GM19023 (cell line): ENCODE measurements around the gene TRABD2B.

Source experiments
- ATAC-seq: cut with Tn5 transposase; IDR thresholded peaks from one replicate; pipeline ENCODE4 v1.9.1; 2021; ENCODE audit warnings: mild to moderate bottlenecking, moderate library complexity; ENCODE audit not compliant: unreplicated experiment

Gene TRABD2B

DNA sequence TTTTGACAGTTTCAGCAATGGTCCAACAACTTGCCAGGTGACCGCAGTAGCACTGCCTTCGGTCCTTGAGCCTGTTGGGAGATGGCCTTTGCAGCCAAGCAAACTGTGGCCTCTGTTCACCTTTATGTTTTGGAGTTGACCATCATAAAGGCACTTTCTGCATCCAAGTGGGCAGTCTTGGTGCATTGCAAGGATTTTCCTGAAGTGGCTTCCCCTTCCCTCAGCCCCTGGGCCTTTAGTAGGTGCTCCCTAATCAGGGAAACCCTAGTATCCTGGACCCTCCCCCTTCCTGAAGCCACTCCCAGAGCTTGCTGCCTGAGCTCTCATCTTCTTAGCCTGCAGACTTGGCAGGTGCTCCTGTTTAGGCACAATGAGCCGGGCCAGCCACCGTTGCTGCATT, 140.2 kb downstream of the TRABD2B start:
- no peak for ATAC-seq

DNA sequence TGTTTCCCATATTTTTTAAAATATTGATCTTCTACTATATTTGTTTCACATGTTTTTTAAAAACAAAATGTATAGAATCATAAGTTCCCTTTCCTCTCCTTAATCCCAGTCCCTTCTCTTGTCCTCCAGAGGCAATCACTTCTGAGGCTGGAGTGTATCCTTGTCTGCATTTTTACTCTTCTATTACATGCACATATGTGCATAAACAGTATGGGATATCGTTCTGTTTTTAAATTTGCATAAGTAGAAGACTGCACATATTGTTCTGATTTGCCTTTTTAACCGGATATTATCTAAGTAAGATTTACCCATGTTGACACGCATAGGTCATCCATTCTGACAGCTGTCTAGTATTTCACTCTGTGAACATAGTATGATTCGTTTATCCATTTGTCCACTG, 142.0 kb downstream of the TRABD2B start:
- ATAC-seq = no peak

DNA sequence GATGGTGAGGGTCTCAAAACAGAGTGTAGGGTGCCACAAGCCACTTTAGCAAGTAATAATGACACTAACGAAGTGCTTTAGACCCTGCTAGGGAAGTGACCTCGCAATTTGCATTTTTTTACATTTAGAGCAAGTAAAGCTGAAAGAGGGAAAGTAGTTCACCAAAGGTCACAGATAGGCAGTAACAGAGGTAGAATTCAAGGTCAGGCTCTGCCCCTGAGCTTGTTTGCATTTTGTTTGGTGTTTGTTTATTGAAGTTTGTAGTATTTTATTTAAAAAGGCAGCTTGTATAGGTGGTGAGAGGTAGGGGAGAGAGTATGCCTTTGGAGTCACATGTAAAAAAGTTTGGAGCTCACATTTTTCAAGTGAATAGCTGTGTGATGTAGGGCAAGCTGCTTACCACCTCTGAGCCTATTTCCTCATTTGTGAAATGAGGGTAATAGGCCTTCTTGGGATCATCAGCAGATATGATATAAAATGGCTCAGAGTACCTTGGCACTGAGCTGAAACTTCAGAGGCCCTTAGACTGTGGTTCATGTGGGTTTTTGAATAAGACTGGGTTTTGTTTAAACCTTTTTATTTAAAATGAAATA, 142.5 kb downstream of the TRABD2B start:
- ATAC-seq = no peak

DNA sequence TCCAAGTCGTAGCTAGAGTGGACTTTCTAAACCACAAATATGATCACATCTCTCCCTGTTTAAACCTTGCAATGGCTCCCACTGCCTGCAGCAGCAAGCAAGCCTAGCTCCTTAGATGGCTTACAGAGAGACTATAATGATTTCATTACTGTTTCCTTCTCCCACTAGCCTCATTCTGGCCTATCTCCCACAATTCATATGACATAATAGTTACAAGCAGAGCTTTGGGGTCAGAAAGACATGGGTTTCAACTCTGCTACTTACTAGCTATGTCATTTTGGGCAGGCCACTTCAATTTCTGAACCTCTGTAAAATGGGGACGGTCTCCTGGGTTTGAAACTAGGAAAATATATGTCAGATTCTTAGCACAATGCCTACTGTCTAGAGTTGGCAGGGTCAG, 143.3 kb downstream of the TRABD2B start:
- no peak for ATAC-seq

DNA sequence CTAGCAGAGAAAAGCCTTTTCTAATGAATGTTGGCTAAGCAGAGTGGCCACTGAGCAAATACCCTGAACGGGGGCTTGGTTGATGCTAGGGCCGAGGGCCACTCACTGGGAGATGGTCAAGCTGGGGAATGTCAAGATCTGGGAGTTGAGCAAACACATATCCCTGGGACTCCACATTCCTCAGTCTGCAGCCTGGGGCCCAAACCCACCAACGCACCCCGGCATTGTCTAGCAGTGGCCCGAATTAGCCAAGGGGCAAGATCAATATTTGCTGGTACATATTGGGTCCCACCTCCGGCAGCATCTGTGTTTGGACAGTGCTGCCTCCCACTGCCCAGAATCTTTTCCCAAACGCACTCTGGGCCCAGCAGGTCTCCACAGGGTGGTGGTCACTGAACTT, 144.1 kb downstream of the TRABD2B start:
- ATAC-seq = no peak

DNA sequence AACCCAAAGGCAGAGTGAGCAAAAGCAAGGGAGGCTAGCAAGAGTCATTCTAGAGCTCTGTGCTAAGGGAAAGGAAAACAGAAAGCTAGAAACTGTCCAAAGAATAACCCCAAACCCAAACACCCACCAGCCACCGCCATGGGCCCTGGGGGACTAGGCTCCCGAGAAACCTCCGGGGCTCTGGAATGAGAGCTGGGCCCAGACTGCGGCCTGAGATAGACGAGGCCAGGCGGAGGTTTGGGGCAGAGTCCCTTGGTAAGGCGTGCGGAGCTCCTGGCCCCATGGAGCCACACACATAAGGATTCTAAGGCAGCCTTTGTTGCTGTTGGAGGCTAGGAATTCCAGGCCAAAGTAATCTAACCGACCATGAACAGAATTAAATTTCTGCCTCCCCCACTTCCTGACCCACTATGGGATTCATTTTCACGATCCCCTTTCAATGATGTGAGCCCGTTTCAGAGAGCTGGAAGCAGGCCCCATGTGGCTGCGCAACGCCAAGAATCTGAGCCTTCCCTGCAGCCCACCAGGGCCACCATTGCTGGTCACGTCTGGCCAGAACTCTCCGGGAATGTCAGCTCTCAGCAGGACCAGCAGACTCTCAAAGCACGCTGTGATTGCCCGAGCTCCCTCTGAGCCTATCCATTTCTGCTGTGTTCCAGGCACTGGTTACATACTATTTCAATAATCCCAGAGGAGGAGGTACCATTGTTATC, 145.0 kb downstream of the TRABD2B start:
- ATAC-seq = no peak

DNA sequence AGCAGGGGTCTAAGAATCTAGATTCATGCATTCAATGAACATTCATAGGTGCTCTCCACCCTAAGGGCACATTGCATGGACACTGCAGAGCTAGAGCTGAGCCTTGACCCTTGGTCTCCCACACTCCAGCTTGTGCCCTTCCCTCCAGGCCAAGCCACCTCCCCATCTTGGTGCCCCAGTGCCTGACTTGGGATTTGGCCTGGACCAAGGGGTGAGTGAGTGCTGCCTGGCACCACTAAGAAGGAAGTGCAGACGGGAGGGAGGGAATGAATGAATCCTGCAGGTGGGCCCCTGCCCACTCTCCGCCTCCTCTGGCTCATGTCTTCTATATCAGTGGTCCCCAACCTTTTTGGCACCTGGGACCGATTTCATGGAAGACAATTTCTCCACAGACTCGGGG, 146.7 kb downstream of the TRABD2B start:
- ATAC-seq = no peak

DNA sequence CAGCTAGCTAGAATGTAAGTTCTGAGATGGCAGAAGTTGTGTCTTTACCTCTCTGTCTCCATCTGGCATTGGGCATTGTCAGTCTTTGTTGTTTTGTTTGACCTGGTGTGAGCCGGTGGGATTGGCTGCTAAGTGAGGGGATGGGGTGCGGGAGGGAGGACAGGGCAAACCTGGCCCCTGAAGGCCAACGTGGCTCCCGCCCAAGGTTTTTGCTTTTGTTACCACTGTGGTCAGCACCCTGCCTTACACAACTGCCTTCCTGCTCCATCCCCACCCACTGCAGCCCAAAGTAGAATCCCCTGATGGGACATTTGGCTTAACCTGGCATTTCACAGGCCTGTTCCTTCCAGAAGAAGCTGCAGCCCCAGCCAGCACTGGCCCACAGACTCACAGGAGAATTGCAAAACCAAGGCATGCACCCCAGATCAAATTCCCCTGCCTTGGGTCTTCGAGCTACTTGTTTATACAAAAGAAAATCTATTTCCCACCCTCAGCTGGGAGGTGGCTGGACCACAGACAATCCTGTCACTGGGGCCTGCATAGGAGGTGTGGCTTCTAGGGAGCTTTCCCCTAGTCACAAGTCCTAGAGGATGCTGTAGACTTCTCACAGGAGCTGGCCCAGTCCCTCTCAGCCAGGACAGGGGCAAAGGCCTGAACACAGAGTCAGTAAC, 147.5 kb downstream of the TRABD2B start:
- no peak for ATAC-seq

DNA sequence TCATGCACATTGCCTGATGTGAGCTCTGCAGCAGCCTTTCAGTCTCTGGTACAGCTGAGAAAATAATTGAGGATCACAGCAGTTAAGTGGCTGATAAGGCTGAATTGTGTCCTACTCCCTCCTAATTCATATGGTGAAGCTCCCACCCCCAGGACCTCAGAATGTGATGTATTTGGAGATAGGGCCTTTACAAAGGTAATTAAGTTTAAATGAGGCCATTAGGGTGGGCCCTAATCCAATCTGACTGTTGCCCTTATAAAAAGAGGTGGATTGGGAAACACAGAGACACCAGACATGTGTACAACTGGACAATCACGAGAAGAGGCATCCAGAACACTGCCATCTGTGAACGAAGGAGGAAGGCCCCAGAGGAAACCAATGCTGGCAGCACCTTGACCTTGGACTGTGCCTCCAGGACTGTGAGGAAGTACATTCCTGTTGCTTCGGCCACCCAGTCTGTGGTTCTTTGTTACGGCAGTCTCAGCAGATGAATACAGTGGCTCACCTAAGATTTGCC, 148.1 kb downstream of the TRABD2B start:
- no peak for ATAC-seq

DNA sequence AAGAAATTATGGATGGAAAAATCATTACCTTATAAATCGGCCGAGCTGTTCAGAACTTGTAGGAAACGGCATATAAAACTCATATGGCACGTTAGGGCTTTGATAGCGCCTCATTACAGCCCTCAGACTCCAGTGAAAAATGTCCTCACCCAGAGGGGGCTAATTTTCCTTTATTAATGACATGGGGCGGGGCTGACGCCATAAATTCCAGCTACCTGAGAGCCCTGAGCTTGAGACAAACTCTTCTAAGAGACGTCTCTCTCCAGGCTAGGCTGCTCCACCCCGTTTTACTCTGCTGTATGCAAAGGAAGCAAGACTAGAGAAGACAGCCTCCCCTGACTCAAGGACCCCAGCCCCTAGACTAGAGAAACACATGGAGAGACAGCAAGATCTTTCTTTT, 149.4 kb downstream of the TRABD2B start:
- no peak for ATAC-seq

DNA sequence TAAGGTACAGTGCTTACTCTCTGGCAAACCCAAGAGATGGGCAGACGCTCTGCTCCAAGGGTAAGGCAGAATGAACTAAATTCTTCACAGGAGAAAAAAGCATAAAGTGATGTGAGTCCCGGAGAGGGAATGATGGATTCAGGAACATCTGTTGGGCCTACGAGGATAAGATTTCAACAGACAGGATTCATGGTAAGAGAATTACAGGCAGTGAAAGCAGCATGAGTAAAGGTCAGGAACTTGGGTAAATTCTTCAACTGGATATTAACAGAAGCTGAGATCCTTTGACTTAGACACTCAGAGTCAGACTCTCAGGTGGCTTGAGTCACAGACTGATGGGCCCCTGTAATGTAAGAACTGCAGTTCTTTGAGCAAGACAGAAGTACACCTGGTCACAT, 152.6 kb downstream of the TRABD2B start:
- ATAC-seq = no peak

DNA sequence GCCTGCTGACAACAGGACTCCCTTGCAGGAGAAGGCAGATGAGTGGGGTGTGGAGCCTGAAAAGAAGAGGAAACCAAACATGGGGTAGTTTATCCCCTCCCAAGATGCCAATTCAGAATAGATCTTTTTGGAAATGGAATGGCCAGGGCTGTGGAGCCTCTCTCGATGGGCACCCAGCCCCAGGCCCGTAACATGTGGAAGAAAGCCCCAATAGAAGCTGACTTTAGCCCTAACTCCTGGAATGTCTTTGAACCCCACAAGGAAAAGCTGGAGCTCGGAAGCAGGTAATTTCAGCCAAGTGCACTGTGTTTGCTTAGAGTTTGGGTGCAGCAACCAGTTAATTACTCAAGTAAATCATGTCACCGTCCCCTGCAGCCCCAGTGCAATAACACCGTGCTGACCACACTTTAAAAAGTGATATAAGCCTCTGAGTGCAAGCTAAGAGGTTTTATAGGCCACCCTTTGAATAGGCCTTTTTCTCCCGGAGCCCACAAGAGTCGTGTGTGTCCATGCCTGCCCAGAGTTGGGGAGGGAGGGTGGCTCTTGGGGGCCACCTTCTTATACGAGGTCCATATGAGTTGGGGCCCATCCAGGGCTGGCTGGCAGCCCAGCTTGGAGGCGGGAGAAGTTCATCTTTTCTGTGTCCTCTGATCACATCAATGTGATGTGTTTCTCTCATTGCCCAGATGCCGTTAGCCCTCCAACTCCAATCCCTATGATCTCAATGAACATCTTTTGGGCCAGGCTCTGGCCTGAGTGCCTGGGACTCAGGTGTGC, 153.2 kb downstream of the TRABD2B start:
- ATAC-seq = no peak

DNA sequence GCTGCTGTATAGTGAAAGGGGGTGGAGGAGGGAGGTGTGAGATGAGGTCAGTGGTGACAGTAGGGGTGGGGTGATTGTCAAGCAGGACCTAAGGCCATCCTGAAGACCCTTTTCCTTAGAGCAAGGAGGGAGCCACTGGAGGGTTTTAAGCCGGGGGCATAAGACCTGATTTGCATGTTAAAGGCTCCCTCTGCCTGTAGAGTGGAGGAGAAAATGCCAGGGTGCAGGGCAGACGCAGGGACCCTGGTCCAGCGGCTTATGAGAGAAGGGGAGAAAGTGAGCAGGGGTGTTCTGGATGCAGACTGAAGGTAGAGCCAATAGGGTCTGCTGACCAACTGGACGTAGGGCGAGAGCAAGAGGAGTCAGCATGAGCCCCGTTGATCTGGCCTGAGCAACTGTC, 154.1 kb downstream of the TRABD2B start:
- ATAC-seq = no peak

DNA sequence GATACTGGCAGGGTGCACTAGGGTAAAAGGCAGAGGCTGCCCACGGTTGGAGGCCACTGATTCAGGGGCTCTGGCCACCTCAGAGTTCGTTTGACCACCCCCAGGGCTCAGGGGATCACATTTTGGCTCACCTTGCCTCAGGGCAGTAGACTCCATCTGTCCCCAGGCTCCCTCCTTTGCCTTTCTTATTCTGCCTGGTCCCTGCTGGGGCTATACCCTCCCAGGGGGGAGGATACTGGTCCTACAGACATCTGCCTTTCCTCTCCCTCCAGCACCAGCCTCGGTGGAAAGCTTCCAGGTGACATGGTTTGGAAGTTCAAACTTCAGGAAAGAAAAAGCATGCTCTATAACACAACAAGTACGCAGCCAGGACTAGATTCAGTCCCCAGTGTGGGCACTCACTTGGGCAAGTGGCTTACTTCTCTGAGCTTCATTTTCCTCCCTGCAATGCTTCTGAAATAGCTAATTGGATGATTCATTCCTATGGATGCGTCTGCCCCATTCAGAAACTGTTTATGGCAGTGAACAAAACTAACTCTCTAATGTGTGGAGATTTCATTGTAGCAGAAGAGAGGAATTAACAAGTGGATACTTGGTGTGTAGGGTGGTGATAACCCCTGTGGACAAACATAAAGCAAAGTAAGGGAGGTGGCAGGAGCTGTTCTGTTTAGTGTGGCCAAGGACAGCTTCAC, 154.8 kb downstream of the TRABD2B start:
- no peak for ATAC-seq

DNA sequence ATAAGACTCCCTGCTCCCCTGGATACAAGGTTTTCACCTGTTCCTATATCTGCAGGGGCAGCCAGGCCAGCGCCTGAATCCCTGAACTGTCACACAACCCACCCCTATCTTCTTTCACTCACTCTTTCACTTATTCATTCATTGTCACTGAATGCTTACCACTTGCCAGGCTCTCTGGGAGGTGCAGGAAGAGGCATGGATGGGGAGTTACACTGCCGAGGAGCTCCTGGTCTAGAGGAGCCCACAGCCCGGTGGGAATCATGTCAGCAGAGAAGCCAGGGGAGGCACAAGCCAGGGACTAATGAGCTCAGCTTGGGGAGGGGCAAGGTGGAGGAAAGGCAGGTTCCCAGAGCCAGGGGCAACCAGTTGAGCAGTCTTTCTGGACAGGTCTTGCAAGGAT, 155.8 kb downstream of the TRABD2B start:
- ATAC-seq = no peak

DNA sequence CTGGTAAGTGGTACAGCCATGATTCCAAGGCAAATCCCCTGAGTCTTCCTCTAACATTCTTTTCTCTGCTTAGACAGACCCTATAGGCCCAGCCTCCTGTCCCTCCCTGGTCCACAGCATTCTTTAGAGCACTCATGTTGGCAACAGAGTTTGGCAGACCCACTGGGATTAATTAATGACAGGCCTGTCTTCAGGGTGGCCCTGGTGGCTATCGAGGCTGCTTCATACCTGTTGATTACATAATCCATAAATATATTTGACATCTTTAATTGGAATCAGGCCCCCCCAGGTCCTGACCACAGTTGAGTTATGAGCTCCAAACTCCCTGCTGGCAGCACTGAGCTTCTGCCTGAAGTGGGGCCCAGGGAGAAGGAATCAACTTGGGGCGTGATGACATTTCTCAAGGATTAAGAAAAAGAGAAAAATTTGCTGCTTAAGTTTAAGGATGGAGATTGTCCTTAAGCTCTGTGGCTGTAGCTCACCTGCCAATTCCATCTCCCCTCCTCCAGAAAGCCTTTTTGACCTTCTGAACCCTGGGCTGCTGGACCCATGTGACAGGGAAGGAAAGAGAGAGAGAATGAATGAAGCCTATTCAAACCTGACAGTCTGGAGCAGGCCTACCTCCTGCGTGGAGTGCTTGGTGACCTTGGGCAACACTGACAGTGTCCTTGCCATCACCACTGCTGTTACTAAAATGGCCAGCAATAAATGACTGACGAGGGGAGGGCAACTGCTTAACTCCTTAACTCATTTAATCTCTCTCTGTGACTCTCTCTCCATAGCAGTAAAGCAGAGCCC, 156.6 kb downstream of the TRABD2B start:
- ATAC-seq = no peak

DNA sequence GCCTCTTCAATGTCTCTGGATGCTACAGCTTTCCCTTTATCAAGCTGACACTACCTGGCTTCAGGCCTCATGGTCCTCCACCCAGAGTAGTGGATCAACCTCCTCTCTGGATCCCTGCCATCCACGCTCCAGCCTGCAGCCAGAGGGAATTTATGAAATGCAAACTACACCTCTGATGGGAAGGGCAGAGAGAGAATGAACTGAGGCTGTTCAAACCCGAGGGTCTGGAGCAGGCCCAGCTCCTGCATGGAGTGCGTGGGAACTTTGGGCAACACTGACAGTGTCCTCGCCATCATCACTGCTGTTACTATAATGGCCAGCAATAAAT, 157.8 kb downstream of the TRABD2B start:
- ATAC-seq = no peak

DNA sequence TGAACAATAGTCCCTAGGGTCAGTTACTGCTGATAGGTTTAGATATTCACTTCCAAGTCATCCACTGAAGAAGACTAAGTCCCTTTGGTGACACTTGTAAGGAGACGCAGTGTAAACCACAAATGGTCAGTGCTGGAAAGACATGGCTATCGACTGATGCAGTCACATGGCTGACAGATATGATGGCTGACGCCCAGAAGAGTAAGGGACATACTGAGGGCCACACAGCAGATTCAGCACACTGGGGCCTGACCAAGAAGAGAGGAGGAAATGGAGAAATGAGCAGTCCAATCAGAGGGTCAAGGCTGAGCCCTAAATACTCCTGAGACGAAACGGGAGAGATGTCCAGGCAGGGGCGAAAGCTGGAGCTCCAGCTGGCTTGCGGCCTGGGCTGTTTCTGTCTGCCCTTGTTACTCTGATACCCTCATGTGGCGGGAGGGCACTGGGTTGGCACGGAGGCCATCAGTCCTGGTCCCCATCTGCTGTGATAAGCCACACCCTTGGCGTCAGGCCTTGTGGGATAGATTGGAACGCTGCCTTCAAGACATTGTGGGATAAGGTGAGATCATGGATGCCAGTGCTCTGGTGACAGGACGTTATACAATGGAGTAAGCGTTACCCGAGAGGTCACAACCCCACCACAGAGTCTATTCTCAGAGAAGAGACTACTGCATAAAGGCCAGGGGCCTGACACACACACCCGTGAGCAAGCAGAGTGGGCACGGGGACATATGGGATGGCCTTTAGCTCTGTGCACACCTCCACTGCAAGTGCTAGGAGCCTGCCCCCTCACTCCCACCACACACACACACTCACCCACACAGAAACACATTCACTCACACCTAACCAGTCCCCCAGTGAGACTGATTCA, 158.4 kb downstream of the TRABD2B start:
- no peak for ATAC-seq

DNA sequence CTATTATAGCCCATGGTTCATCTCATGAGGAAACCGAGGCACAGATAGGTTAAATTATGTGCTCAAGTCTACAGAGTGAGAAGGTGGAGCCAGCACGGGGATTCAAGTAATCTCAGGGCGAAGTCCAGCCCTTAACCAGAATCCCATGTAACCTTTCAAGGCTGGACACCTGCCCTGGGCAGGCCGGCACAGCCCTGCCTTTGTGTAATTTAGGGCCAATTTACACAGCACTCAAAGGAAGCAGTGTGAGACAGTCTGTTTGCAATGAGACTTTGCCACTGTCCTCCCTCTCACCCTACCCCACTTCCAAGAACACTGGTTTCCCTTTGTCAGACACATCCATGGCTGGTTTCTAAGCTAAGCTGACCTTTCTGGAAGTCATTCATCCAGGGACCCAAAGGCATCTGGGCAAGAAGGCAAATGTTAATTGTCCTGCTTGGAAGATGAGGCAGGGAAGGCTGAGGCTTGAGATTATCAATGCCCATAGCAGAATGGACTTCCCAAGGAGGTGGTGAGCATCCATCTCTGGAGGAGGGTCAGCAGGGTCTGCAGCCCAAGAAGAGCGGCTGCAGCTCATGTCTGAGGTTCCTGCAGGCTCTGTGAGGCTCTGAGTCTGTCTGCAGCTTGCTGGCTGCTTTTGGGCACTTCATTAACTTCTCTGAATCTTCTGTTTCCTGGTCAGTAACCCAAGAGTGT, 159.2 kb downstream of the TRABD2B start:
- ATAC-seq = no peak
